ENCODE measurements around the gene DNMBP. TPM values are rescaled to one million over a fixed set of nuclear protein-coding genes. Genes with fewer than 3 reads are reported as not detected.

Gene DNMBP
- total and polyA plus RNA-seq, 8 donors: 14.8 to 43.9 (median 37.2) TPM

DNA sequence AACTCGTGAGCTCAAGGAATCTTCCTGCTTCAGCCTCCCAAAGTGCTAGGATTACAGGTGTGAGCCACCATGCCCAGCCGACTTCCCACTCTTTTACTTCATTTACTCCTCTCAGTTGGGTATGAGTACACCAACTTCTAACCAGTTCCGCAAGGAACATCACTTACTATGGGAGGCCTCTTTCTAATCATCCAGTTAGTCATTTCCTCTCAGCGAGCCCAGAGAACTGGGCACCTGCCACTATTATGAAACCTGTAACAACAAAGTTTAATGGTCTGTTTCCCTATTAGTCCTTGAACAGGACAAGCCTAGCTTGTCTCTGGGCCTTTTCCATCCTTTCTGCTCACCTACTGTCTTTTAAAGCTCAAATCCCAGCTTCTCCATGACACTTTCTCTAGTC, 88.8 kb downstream of the DNMBP start:
- Histone ChIP-seq H3K27ac (no peak overlapping the region), H3K36me3 (no peaks in the 10 kb centered on the region), H3K4me3 (no peak overlapping the region), H3K9me3 (no peaks in the 10 kb centered on the region), H3K27me3 (no peaks in the 10 kb centered on the region), H3K4me1 (peaks cover 6 to 8% of the 10 kb centered on the region in 2 donors)
- ATAC-seq (no peak), DNase-seq (no peak)
- intact Hi-C loops (cut with DNase I): no loop called here
- TF ChIP-seq CTCF (IDR thresholded peaks at IDR 0.05): no peak

GRCh38 chr10:99920486-99920885, 89.3 kb downstream of the DNMBP start:
- DNase-seq: no peak
- H3K9me3 ChIP-seq: no peaks in the 10 kb centered on the region

DNA sequence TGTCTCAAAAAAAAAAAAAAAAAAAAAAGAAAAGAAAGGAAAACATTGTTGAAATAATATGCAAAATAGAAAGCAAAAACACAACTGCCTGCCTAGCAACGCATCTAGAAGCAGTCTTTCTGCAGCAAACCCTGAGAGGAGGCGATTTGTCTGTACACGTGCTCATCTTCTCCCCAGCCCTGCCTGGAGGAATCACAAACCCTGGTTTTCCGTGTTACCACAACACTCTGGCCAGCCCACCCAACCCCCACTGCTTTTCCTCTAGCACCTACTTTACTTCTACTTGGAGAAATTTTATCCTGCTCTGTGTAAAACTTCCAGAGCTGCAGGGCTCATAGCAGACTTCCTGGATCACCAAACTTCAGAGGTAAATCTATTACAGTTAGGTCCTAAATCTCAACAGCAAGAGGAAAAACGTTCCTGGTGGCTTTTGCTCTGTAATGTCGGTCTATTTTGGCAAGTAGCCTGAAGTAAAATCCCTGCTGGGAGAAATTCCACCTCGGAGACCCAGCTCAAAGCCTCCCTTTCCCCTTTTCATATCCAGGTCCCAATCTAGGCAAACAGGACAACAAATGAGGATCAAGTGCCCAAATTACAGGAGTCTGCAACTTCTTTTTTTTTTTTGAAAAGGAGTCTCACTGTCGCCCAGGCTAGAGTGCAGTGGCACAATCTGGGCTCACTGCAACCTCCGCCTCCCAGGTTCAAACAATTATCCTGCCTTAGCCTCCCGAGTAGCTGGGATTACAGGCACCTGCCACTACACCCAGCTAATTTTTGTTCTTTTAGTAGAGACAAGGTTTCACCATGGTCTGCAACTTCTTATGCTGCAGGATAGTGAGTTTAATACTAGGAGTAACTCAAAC, 91.6 kb downstream of the DNMBP start:
- H3K27me3 ChIP-seq: no peaks in the 10 kb centered on the region
- H3K4me1 ChIP-seq: peaks cover 7 to 8% of the 10 kb centered on the region in 2 donors
- ATAC-seq (peak; percentile 85), DNase-seq (peak in 3 of 4 donors; percentile 56 to 81 (median 62))
- H3K36me3 ChIP-seq: no peaks in the 10 kb centered on the region
- intact Hi-C loops (cut with DNase I): no loop called here
- H3K27ac ChIP-seq: peak overlapping the region; percentile 63 to 74
- no peaks in the 10 kb centered on the region for H3K9me3 ChIP-seq
- no peak for TF ChIP-seq CTCF (IDR thresholded peaks at IDR 0.05)
- H3K4me3 ChIP-seq: no peak overlapping the region

More at GRCh38 chr10:99920486-99920885, 89.3 kb downstream of the DNMBP start:
- no peak overlapping the region for H3K27ac ChIP-seq
- TF ChIP-seq CTCF (IDR thresholded peaks at IDR 0.05): no peak
- H3K4me3 ChIP-seq: no peak overlapping the region
- no peaks in the 10 kb centered on the region for H3K36me3 ChIP-seq
- intact Hi-C loops (cut with DNase I): no loop called here
- peaks cover 6 to 7% of the 10 kb centered on the region in 2 donors for H3K4me1 ChIP-seq
- no peak for ATAC-seq
- no peaks in the 10 kb centered on the region for H3K27me3 ChIP-seq

- DNase-seq (no peak), ATAC-seq (peak; percentile 43)
- Histone ChIP-seq H3K36me3 (no peaks in the 10 kb centered on the region), H3K27ac (no peak overlapping the region), H3K4me3 (no peak overlapping the region), H3K4me1 (peaks cover 1 to 10% of the 10 kb centered on the region in 2 donors), H3K27me3 (no peaks in the 10 kb centered on the region), H3K9me3 (no peaks in the 10 kb centered on the region)
- intact Hi-C loops (cut with DNase I): no loop called here
- no peak for TF ChIP-seq CTCF (IDR thresholded peaks at IDR 0.05)
Measured at GRCh38 chr10:99916776-99917175, 93.0 kb downstream of the DNMBP start.

GRCh38 chr10:99915414-99915813, 94.3 kb downstream of the DNMBP start:
- H3K27ac ChIP-seq: no peak overlapping the region
- DNase-seq (no peak), ATAC-seq (no peak)
- intact Hi-C loops (cut with DNase I): no loop called here
- no peaks in the 10 kb centered on the region for H3K36me3 ChIP-seq
- H3K4me3 ChIP-seq: no peak overlapping the region
- TF ChIP-seq CTCF (IDR thresholded peaks at IDR 0.05): no peak
- H3K4me1 ChIP-seq: peaks cover 0 to 10% of the 10 kb centered on the region in 2 donors
- H3K27me3 ChIP-seq: no peaks in the 10 kb centered on the region
- no peaks in the 10 kb centered on the region for H3K9me3 ChIP-seq
